Transverse colon (tissue), 4 donors: ENCODE data around the gene HACL1.

Experiments
- CTCF ChIP-seq, 5 experiments: fragments of 200-600 bp in 3 of 5; fragments of 450-650 bp in 2 of 5; sonication (generic) in 3 of 5; IDR thresholded peaks; 1 replicate in 2 of 5; 2 replicates in 3 of 5; pipeline ENCODE4 v1.5.1; 2016 to 2017; ENCODE audit warnings: antibody characterized with exemption in 5 of 5, inconsistent platforms in 3 of 5, mild to moderate bottlenecking in 2 of 5, moderate library complexity in 1 of 5
- POLR2A ChIP-seq: fragments of 450-650 bp; IDR thresholded peaks from one replicate; pipeline ENCODE4 v1.6.1; 2016; ENCODE audit warnings: antibody characterized with exemption, mild to moderate bottlenecking, moderate library complexity
- POLR2AphosphoS5 ChIP-seq, 3 donors: sonication (generic); formaldehyde crosslinking; IDR thresholded peaks; one replicate each; pipeline ENCODE4 v1.6.1; 2016; ENCODE audit warnings: antibody characterized with exemption in 3 of 3

- no peak for TF ChIP-seq POLR2AphosphoS5 (IDR thresholded peaks at IDR 0.05)
- TF ChIP-seq CTCF (IDR thresholded peaks at IDR 0.05) = no peak
- no peak for TF ChIP-seq POLR2A
Observed at GRCh38 chr3:15527031-15527459, 74.3 kb downstream of the HACL1 start.
